Measurements from ENCODE around the gene GPC3.

The GPC3 gene

DNA sequence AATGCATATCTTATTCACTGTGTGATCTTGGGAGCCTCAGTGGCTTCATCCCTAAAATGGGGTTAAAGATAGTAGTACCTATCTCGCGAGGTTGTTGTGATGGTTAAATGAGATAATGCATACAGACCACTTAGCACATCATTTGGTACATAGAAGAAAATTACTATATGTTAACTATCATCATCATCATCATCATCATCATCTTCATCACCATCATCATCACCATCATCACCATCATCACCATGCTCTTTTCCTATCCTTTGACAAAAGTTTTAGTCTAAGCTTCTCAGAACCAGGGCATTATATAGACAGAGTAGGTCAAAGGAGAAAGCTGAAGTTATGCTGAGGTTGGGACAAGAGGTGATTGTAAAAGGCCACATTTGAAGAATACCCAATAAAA, 145.0 kb downstream of the GPC3 start:
- no peak for DNase-seq (ENCODE audit: low read depth)

DNA sequence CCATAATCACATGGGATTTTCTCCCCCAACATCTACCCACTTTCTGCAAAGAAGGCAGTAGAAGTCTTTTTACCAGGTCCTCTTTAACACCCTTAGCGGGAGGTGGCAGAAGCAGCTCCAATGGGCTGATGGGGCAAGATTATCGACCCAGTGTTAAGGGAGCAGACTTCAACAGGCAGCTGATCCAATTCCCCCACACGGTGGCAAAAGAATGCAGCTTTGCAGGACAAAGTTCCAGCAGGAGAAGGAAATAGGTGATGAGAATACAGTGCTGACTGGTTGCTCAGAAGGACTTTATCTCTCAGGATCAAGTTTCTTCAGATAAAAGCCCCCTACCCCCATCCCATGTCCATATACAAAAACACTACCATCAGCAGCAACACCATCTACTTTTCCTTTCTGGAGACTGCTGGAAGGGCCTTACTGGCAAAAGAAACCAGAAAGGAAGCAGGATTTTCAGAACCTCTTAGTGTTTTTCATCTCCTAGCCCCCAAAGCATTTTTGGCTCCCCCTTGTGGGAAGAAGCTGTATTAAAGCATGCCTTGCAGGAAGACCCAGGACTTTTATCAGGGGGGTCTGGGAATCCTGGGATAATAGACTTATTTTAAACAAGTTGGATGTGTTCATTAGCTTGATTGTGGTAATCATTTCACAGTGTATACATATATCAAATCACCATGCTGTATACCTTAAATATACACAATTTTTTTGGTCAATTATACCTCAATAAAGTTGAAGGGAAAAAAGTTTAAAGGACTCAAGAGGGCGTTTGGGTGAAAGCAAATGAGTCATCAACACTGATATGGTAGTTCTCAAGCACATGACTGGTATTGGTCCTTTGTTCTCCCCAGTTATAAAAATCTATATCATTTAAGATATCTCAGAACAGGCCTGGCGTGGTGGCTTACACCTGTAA, 146.4 kb downstream of the GPC3 start:
- peak; percentile 13 for DNase-seq (ENCODE audit: low read depth)

DNA sequence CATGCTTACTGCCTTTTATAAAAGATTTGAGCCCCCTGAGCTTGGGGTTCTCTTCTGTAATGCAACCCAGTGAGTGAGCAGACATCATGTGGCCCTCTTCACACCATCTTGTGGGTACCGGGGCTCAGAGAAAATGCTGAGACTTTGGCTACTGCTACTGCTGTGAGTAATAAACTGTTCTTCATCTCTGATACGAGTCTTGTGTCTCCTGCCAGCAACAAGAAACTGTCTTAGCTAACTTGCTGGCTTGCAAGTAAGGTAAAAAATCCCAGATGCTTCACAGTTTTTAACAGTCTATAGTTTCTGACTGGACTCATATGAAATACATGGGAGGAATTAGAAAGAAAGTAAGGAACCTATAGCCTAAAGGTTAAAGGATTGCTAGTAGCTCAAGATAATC, 148.3 kb downstream of the GPC3 start:
- no peak for DNase-seq (ENCODE audit: low read depth)

DNA sequence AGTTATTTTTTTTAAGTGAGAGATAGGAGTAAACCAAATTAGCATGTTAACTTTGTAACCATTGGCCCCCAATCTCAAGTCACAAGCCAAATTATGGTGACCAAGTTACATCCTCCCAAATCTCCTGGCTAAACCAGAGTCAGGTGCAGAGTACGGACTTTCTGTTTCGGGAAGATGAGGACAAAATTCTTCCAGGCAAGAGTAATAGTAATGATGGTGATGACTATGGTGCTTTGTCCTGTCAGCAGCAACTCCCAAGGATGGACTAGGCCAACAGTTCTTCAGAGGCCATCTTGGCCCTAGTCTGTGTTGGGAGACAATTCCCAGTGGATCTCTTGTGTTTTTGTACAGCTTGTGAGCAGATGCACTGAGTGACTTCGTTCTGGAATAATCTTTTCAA, 148.8 kb downstream of the GPC3 start:
- DNase-seq (ENCODE audit: low read depth), result no peak

DNA sequence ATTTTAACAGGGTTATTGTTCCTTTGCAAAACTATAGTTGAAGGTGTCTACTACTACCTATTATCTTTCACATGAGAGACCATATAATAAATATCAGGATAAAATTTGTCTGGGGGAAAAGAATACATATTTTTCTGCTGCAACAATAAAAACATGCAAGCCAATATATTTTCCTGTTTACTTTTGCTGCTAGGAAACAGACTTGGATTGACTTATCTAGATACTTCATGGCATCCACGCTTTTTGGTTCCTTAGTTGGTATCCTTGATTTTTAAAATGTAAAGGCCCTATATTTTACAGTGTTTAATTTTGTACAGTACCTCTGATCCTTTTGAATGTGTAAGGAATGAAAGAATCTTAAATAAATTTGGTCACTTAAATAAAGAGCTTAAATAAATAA, 150.6 kb downstream of the GPC3 start:
- DNase-seq (ENCODE audit: low read depth), result no peak

DNA sequence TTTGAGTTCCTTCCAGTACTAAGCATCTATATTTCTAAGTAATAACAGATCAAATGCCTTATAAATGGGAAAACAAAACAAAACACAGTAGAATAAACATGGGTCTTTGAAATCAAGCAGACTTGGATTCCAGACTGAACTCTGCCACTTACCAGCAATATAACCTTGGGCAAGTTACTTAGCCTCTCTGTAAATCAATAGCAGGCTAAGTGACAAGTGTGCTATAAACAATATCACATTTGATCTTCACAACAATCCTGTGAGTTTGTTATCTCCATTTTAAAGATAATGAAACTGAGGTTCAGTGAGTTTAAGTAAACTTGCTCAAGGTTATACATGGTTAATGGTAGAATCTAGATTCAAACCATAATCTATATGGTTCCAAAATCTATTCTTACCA, 165.8 kb downstream of the GPC3 start:
- no peak for DNase-seq (ENCODE audit: low read depth)

DNA sequence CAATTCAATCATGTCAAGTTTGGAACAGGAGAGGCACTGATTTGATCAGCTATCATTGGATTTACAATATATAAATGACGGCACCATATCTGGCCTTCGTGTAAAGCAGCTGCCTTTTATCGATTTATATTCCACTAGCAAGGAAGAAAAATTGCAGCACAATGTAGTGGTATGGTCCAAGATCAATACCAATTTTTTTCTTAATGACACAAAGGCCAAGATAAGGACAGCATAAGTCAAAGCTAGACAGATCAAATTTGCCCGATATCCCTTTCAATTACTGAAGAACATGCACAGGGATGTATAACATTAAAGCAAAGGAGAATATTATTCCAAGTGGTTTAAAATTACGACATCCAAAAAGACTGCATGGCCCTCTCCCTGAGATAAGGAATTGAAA, 167.4 kb downstream of the GPC3 start:
- DNase-seq (ENCODE audit: low read depth), result no peak

DNA sequence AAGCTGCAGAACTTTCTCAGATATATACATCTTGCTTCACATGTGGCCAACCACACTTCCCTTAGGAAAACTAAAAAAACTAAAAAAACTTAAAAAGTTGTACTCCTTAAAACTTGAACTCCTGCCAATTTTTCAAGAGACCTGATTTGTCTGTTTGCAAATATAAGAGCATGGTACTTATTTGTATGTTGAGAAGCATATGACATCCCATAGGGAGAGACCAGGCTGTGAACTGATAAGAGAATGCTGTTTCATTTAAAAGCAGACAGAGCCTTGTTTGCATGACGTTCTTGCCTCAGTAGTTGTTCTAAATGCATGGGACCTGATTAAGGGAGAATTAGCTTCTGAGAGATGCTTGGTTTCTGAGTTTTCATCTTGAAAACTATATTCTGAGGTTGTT, 169.9 kb downstream of the GPC3 start:
- no peak for DNase-seq (ENCODE audit: low read depth)

DNA sequence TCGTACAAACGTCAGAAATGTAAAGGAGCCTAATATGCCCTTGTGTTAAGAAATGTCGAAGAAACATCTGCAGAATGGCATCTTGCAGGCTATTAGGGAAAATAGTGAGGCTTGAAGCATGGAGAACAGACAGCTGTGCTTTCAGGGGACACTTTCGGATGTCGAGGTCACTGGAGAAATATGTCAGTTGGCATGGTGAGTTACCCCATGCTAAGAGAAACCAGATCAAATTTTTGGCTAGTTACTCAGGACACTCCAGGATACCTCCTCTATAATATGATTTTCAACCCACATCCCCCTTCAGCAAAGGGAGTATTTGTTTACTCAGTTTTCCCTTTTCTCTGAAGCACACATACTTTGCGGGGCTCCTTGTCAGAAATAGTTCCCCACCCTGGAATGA, 171.4 kb downstream of the GPC3 start:
- DNase-seq (ENCODE audit: low read depth), result peak; percentile 24

DNA sequence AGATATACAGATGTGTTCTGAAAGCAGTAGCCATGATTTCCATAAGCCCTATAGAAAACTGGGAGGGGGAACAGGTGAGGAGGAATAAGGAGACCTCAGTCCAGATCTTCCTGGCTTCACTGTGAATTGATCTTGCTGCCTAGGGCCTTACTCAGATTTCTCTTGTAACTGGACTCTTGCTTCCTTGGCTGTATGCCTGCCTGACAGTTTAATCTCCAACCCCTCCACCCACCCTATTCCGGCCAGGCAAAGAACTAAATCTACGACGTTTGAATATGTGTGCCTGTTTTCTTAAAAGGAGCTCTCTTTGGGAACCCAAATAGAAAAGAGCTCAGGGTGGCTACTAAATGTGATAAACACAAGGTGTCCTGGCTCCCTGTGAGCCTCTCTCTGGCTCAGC, 173.0 kb downstream of the GPC3 start:
- no peak for DNase-seq (ENCODE audit: low read depth)

DNA sequence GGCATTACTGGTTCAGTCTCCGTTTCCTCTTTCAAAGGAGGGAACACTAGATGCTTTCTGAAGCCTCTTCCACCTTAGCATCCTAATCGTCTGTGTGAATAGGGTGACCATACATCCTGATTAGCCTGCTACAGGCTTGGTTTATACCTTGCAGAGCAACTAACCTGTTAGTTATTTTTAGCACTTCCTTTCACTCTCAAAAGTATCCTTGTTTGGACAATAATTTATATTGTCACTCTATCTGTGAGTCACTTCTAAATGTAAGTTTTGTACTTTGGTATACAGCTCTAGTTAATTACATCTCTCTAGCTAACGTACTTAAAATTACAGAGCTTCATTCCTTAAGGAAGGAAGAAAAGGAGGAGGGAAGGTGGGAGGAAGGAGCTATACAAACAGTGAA, 174.5 kb downstream of the GPC3 start:
- no peak for DNase-seq (ENCODE audit: low read depth)

DNA sequence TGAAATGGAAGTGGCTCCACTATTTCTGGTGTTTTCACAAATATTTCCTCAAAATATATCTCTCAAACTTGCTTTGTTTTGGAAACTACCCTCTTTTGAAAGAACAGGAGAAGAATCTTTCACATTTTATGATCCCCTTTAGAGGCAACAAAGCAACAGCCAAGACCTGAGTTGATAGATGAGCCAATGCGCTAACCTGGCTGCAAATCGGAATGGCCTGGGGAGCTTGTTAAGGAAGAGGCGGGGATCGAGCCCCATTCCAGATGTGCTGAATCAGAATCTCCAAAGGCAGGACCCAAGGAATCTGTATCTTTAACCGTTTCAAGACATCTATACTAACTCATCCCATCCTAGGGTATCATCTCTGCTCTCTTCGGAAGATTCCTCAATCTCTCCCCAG, 181.3 kb downstream of the GPC3 start:
- no peak for DNase-seq (ENCODE audit: low read depth)

DNA sequence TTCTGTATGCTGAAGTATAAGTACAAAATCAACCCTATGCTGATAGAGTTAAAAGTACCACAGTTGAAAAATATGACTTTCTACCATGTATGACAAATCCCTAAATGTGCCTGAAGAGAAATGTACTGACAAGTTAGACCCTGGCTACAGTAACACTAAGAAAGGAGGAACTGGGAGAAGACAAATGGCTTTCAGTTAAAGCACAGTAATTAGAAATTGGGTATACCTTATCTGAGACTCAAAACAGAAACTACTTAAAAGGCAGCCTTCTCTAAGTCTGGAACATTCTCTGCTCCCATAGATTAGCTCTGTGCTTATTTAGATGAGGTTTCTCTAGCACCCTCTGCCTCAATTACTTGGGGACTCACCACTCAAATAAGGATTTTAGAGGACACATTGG, 189.1 kb downstream of the GPC3 start:
- DNase-seq (ENCODE audit: low read depth), result no peak

DNA sequence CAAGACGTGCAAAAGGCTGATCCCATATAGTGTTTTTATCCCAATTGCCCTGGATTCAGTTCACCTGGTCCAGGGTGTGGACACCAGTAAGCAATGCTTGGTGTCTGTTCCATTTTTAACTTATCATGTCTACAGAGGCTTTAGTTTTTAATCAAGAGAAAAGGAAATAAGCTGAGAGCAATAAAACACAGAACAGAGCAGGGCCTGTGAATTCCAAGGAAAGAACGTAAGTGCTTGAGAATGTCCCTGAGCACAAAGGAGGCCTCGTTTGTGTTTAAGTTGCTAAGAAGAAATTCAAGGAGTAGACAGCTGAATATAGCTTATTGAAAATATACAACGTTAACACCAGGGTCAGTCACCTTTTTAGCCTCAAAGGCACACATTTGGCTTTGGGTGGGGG, 191.3 kb downstream of the GPC3 start:
- no peak for DNase-seq (ENCODE audit: low read depth)

DNA sequence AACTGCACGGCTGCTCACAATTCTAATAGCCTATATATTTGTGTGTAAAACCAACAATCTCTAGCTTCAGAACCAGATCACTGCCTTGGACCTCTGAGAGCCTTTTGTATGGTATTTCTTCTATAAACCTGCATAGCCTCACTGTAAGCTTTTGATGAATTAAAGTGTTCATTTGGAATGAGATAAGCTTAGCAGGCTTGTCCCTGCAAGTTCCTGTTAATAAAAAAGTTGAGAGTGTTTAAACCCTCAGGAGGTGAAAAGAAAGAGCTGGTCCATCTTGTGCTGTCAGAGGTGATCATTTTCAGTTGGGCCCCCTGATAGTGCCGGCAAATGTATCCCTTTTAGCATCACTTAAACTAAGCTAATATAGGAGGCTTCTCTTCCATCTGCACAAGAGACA, 191.8 kb downstream of the GPC3 start:
- no peak for DNase-seq (ENCODE audit: low read depth)

DNA sequence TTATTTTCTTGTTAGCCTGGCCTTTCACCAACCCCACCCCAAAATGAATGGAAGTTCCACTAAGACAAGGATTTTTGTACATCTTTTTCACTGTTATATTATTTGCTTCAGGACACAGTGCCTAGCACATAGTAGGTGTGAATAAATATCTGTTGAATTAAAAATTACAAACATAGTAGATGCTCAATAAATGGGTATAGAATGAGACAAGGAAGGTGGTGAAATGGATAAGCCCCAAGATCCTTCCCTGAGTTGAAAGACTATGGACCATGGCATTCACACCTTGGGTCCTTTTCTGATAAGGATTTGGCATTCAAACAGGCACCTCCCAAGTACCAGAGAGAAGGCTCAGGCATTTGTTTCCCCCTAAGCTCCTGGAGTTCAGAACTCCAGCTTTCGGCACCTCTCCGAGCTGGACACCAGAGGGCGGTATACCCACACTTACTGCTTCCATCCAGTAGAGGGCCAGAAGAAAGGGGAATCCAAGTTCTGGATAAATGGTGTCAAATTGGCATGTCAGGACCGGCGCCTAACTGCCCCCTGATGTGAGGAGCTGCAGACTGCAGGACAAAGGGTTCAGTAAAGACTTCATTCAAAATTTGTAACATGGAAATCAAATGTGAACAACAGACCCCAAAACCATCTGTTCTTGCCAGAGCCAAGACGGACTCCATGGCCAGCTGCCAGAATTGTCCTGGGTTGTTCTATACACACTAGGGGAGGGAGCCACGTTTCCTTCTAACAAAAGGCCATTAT, 193.0 kb downstream of the GPC3 start:
- DNase-seq (ENCODE audit: low read depth), result peak; percentile 68

DNA sequence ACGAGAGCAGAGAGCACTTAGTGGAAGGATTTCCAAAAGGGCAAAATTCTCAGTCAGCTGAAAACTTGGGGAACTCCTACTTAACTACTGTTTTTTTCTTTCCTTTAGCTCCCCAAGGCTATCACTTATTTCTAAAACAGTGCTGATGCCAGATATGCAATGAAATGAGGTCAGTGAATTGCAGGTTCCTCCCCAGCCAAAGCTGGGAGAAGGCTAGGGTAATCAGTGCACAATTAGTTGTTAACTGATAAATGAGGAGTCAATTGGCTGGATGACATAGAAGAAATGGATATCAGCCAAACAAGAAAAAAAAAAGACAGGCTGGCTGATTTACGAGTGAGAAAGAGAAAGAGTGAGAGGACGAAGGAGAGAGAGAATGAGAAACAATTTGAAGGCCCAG, 195.6 kb downstream of the GPC3 start:
- no peak for DNase-seq (ENCODE audit: low read depth)

DNA sequence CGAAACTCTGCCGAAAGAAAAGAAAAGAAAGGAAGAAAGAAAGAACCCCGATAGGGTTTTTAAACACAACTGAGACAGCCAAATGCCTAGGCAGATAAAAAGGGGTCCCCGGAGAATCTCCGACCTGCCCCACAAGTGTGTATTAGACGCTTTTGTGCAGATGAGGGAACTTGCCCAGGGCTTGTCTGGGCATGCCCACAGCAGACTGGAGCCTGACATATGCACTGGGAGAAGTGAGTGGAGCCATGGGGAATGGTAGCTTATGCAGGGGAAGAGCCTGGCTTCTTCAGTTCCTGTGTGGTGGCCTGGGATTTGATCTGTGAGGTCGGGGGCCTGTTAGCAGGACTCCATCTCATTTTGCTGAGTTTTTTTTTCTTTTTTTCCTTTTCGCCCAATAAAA, 199.0 kb downstream of the GPC3 start:
- no peak for DNase-seq (ENCODE audit: low read depth)

DNA sequence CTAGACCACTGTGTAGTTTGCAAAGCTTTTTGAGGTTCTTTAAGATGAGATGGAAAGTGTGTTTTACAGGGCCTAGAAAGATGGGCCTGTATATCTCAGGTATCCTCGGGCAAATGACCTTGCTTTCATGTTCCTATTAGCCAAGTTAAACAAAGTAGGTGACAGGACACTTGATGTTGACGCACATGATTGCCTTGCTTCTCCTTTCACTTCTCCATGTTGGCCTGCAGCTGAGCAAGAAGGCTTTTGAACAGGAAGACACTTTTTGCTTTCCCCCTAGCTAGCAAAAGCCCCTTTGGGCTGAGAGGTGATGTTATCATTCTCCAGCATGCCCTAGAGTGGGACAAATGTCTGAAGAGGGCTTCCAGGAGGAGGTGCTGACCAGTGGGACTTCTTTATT, 202.1 kb downstream of the GPC3 start:
- DNase-seq (ENCODE audit: low read depth), result no peak

DNA sequence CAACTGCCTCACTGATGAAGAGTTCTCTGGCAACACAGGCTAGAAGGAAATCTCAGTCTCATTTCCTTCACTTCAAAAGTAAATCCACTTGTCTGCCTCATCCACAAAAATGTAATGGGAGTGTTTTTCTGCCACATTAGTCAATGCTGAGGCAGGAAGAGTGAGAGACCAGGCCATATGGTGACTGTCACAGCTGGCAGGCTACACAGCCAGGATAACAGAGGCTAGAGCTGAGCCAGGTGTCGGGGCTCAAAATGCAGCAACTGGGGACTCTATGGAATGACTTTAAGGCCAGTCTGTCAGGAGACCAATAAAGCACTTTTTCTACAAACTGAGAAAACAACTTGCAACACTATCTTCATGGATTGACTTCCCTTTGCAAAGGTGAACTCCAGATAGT, 204.2 kb downstream of the GPC3 start:
- DNase-seq (ENCODE audit: low read depth), result no peak

DNA sequence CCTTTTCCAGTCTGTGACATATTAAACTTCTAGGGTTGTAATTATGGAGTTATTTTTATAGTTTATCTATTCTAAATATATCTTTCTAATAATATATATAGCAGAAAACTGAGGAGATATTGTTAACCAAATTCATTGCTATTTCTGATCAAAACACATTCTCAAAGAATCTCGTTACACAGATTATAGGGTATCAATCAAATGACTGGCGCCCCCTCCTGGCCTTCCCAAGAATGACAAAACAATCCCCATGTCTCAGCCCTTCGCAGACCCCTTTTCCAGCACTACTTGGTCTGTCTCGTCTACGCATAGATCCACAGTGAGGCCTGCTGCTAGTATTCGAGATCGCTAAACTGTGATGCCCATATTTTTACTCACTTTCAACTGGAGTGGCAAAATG, 209.3 kb downstream of the GPC3 start:
- DNase-seq (ENCODE audit: low read depth), result no peak

DNA sequence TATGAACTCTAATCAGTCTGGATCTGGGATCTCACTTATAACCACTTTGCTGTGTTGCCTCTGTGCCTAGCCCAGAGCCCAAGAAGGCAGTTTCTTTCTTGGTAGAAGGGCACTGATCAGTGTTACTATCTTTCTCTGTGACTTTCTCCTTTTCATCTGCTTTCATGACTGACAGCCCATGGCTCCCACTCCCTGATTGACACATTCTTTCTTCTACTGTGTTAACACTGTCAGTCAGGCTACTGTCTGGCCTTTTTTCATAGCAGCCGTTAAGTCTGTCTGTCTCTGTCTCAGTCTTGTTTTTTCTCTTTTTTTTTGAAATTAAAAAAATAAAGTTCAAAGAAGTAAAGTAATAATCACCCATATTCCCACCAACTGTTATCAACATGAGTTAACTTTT, 210.6 kb downstream of the GPC3 start:
- no peak for DNase-seq (ENCODE audit: low read depth)

DNA sequence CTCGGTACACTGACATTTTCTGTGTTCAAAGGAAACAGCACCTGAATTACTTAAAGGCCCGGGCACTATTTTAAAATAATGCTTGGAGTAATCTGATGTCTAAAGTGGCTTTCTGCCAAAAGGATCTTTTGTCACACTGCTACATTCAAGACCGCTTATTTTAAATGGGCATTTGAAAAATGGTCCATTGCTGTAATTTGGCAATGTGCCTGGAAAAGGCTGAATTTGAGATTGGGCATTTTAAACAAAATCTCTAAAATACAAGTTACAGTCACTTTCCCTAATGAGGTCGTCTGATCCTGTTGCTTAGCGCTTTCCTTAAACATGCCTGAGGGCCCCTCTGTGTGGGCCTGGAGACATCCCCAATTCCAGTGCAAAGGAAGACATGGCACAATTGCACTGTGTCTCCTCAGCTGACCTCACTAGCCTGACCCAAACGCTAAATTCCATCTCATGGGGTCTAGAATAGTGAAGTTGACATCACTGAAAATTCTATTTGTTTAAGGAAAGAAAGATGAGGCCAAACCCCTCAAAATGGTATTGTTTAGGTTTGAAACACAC, 214.2 kb downstream of the GPC3 start:
- no peak for DNase-seq (ENCODE audit: low read depth)
